Activated CD4-positive, alpha-beta T cell treated with anti-CD3 and anti-CD28 coated beads for 4 hours (primary cell): Measurements from ENCODE around the gene MKLN1.
"Not testable (repeated sequence)": the region's sequence is repeated elsewhere in the genome, so short reads cannot be mapped to it uniquely, and the experiment has no call there.

Experiments
- DNase-seq, 2 donors: peaks; one replicate each; pipeline ENCODE4 v3.0.0-alpha.2; 2020

Gene MKLN1

DNA sequence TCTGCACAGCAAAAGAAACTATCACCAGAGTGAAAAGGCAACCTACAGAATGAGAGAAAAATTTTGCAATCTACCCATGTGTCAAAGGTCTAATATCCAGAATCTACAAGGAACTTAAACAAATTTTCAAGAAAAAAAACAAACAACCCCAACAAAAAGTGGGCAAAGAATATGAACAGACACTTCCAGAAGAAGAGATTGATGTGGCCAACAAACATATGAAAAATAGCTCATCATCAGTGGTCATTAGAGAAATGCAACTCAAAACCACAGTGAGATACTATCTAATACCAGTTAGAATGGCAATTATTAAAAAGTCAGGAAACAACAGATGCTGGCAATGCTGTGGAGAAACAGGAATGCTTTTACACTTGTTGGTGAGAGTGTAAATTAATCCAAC is 7.1 kb upstream of the MKLN1 start:
- no peak for DNase-seq

DNA sequence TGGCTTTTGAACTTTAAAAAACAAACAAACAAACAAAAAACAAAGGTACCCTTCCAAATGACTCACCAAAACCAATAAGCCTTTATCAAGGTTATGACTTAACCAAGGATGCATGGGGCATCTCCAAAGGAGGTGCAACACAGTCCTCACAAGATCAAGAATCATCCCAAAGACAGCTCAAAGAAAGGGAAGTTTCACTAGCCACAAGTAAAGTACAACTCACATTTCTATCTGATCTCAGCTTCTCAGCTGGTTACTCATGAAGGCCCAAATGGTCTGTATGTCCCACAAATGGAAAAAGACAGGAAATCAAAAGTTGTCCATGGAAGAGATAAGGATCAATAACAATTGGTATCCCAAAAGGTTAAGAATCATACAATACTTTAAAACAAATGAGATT is 6.0 kb upstream of the MKLN1 start:
- no peak for DNase-seq

DNA sequence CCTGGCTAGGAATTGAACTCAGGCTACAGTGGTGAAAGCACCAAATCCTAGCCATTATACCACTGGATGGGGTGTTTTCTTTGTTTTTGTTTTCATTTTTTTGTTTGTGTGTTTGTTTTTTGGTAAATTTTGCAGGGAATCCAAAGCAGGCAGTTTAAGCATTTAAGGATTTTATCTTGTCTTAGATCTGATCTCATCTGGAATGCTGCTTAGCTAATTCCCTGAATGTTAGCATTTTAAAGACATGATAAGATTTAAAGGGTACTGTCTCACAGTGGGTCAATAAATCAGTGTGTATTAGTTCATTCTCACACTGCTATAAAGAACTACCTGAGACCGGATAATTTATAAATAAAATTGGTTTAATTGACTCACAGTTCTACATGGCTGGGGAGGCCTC is 5.6 kb upstream of the MKLN1 start:
- DNase-seq = no peak

DNA sequence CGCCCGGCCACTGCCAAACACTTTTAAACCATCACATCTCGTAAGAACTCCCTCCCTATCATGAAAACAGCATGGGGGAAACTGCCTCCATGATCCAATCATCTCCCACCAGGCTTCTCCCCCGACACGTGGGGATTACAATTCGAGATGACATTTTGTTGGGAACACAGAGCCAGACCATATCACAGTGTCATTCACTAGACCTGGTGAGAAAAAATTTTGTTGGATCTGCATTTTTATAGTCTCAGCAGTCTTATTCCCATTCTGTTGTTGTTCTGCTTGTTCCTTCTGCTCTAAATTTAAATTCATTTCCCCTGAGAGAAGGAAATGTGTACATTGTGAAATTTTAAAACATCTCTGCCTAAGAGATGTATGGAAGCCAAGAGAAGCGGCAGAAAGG is 4.8 kb upstream of the MKLN1 start:
- no peak for DNase-seq

DNA sequence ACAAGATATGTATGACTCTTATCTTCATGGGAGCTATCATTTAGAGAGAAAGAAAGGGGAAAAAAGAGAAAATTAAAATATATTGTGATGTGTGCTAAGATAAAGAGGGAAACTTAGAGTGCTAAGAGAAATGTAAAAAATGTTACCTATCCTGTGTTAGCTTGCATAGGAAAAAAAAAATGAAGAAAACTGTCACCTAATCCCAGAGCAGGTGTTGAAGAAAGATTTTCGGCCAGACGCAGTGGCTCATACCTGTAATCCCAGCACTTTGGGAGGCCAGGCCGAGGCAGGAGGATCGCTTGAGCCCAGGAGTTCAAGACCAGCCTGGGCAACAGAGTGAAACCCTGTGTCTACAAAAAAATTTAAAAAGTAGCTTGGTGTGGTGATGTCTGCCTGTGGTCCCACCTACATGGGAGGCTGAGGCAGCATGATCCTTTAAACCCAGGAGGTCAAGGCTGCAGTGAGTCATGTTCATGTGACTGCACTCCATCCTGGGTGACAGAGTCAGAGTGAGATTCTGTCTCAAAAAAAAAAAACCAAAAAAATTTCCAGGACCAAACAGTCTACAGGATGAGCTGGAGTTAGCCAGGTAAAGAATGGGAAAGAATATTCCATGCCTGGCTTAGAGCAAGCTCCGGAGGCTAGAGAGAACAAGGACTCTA is 2.4 kb upstream of the MKLN1 start:
- peak in 1 of 2 donors; percentile 16 for DNase-seq

DNA sequence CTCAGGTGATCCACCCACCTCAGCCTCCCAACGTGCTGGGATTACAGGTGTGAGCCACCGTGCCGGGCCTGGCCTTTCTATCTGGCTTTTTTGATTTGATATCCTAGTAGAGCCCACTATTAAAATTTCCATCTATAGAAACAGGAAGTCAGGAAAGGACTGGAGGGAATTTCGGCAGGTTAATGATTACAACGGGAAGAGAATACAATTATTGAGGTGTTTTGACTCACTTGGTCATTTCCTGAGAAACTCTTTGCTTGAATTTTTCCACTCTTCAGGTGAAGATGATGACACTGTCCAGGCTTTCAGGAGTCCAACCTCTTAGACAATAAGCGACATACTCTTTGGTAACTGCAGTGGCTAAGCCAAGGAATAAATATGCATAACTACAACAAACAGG is 1.1 kb upstream of the MKLN1 start:
- DNase-seq = no peak

DNA sequence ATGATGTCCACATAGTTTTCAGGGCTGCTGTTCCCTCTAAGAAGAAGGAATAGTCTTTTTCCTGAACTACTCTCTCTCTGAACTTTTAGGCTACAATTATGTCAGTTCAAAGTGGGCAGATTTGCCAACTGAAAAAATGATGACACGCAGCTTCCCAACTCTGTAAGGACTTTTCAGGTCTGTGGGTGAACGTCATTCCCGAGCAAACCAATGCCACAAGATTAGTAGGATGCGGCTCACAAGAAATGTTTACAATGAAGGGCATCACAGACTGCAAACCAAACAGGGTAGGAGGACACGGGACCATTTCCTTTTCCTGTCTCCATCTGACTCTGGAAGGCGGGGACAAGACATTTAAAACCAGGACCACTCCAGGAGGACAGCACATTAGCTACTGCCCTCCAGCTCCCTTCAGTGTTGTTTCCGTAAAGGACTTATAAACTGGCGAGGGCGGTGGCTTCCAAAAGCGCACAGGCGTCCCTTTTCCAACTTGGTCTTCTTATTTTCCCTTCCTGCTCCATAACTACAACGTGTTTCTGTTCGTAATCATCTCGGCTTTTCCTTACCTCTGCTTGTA is 539 bp upstream of the MKLN1 start:
- DNase-seq = no peak

DNA sequence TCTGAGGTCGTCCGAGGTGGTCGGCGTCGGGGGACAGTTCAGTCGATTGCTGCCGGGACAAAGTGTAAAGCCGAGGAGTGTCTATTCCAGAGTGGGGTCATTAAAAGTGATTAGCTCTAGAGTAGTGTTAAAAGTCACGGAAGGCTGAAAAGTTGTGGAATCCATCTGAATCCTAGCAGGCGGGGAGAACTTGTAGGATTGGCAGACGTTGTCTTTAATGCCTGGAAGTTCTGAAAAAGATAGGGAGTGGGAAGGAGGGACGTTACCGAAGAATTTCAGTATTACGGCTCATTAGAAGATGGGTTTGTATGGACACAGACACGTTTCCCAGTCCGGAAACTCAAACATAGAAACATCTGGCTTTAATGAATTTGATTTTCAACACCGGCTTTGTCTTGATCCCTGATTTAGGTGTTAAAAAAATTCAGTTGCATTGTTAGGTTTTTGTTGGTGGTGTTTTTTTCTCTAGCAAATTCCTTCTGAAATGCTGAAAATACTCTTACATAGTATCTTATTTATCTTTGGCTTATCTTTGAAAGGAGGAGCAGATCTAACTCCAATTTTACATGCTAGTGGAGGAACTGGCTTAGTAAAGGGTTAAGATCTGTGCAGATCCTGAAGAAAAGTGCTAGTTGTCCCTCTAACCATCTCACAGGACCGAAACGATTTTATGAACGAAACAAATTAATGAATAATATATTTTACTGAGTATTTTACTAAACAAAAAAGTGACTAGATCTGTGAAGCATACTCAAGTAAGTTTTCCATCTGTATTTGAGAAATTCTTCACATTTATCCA is 900 bp downstream of the MKLN1 start:
- DNase-seq = no peak

DNA sequence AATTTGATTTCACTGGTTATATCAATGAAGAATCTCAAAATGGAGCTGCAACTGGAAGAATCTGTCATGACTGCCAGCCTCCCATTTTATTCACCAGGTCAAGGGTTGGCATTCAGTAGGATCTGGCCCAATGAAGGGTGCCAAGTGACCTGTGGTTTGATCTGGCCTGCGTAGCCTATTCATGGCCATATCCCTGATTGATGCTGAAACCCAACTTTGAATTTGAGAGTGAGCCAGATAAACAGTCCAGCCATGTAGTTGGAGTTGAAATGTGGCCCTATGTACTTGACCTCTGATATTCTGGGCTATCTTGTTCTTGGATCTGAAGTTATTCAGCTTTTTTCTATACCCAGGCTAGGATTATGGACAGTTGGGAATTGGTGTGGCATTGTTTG is 1.5 kb downstream of the MKLN1 start:
- DNase-seq = no peak

DNA sequence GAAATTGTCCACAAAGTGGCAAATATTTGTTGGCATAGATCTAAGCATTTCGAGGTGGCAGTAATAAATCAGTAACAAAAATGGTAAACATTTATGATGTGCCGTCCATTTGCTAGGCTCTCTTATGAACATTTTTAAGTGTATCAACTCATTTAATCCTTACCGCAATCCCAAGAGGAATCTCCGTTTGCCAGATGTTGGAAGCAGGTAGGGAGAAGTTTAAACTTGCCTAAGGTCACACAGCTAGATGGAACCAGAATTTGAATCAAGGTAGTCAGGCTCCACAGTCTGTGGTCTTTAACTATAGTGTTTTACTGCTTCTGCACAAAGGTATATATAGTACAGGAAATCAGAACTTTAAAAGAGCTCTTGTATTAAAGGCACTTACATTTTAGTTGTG is 2.6 kb downstream of the MKLN1 start:
- DNase-seq = no peak

DNA sequence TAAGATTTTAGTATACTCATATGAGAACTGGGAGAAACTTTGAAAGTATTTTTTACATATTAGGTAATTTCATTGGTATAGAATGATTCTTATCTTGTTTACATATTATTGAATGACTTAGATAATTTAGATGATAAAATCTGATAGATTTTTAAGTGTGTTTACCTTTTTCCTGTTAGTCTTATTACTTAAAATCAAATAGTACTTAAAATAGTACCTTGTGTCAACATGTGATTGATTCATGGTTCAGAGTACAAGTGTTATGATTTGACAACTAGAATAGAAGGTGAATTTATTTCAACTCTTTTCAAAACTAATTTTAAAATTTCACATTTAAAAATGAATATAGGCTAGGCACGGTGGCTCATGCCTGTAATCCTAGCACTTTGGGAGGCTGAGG is 4.1 kb downstream of the MKLN1 start:
- no peak for DNase-seq

DNA sequence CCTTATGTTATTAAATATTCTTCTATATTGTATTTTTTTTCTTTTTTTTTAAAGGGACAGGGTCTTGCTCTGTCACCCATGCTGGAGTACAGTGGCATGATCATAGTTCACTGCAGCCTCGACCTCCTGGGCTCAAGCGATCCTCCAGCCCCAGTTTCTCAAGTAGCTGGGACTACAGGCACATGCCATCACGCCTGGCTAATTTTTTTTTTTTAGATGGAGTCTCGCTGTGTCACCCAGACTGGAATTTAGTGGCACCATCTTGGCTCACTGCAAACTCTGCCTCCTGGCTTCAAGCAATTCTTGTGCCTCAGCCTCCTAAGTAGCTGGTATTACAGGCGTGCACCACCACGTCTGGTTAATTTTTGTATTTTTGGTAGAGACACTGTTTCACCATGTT is 5.1 kb downstream of the MKLN1 start:
- not testable (repeated sequence) for DNase-seq

DNA sequence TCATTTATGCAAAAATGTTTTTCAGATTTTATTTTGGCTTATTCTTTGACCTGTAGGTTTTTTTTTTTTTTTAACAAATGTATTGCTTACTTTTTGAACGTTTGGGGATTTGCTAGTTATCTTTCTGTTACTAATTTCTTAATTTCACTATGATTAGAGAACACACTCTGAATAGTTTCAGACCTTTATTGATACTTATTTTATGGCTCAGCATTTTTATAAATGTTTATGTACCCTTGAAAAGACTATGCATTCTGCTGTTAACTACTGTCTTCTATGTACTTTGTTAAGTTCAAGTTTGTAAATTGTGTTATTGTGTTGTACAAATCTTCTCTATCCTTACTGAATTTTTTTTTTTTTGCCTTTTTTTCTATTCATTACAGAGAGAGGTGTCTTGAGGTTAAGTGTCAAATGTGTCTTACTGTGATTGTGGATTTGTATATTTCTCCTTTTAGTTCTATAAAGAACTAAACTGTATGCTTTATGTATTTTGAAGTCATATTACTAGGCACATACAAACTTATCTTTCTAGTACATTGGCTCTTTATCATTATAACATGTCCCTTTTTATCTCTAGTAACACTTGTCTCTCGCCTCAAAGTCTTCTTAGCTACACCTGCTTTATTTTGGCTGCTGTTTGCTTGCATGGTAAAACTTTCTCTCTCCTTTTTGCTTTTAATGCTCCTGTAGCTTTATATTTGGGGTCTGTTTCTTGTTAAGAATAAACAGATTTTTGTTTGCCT is 8.1 kb downstream of the MKLN1 start:
- DNase-seq = no peak

DNA sequence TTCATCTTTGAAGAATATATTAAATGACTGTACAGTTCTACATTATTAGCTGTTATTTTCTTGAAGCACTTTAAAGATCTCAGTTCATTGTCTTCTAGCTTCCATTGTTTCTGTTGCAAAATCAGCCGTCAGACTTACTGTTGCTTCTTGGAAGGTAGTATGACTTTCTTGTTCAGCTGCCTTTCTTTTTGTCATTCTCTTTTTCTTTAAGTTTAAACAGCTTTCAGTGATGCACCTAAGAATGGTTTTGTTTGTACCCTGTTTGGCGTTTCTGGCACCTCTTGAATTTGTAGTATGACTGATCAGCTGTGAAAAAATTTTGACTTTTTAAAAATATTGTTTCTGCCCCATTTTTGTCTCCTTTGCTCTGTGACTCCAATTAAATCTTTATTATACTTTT is 9.3 kb downstream of the MKLN1 start:
- DNase-seq = no peak

DNA sequence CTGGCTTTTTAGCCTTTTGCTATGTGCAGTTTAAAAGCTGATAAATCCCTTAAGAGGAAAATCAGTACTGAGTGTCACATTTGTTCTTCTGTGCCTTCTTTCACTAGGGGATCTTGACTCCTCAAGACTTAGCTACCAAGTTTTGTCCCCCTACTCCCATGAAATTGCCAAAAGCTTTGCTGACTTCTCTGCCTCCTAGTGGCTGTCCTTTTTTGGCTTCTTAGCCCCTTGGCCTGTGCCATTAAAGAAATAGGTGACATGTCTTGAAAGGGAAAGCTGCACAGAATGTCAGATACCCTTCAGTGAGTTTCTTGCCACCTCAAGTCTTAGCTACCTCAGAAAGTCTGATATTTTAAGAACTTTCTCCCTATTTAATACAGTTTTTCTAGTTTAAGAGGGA is 10.5 kb downstream of the MKLN1 start:
- no peak for DNase-seq

DNA sequence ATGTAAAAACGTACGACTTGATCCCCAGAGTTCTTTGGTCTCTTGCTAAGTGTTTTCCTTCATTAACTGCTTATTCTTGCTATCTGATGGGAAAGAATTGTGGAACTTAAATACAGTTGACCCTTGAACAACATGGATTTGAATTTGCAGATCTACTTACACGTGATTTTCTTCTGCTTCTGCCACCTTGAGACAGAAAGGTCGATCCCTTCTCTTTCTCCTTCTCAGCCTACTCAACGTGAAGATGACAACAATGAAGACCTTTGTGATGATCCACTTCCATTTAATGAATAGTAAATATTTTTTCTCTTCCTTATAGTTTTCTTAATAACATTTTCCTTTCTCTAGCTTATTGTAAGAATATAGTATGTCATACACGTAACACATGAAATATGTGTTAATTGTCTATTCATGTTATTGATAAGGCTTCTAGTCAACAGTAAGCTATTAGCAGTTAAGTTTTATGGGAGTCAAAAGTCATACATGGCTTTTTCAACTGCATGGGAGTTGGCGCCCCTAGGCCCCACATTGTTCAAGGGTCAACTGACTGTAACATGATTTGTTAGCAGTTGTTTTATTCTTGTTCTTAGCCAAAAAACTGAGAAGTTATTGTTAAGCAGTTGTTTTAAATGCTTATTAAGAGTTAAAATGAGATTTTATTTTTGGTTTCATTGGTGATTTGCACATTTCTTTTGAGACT is 11.2 kb downstream of the MKLN1 start:
- DNase-seq = no peak

DNA sequence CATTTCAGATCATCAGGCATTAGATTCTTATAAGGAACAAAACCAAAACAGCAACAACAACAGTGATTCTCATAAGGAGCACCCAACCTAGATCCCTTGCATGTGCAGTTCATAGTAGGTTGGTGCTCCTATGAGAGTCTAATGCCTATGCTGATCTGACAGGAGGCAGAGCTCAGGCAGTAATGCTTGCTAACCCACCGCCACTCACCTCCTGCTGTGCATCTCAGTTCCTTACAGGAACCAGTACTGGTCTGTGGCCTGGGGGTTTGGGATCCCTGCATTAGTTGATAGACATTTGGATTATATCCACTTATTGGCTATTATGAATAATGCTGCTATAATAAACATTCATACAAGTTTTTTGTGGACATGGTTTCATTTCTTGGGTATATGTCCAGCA is 14.0 kb downstream of the MKLN1 start:
- no peak for DNase-seq

DNA sequence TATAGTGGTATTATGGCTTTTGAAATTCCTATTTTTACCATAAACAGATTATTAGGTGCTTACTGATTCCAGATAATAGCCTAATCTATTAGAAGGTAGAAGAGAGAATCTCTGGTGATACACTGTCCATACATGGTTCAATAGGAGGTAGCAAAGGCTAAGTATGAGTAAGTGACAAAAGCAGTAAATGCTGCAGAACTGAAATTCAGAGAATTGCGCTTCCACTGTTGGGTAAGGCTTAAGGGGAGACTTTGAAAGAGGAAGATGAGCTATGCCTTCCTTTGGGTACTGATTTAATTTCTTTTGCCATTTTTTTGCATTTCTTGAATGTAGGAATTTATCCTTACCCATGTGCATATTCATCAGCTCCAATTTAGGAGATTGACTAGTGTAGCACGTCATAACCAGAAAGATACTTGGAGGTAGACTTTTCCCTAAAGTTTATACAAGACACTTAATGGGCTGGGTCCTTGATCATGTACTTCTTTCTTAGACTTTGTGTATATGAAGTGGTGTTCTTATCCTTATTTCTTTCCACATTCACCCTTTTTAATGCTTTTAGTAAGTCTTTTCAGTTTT is 15.3 kb downstream of the MKLN1 start:
- no peak for DNase-seq

DNA sequence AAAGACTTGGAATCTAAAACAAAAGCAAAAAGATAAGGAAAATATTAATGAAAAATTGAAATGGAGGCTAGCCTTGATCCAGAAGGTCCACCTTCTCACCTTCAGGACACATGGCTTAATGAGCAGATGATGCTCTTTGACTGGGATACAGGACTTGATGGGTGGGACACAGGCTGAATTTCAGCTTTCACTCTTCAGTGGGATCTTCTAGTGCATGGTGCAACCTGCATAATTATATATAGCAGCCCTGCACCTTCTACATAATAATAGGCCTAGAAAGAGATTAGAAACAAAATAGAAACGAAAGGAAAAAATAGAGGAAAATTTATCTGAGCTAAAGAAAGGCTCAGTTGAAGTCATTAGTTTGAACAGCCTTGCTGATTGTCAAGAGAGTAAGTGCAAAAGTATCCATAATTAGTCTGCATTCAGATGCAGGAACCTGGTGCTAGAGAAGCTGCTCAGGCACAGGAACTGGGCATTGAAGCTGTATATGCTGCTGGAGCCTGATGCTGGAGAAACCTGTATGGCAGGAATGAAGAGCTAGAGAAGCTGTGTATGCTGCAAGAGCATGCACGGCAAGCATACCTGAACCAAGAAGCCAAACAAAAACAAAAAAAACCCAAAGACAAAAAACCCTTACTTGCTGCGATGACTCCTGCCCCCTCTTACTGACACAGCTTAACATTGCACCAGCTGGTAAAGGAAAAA is 19.4 kb downstream of the MKLN1 start:
- no peak for DNase-seq

DNA sequence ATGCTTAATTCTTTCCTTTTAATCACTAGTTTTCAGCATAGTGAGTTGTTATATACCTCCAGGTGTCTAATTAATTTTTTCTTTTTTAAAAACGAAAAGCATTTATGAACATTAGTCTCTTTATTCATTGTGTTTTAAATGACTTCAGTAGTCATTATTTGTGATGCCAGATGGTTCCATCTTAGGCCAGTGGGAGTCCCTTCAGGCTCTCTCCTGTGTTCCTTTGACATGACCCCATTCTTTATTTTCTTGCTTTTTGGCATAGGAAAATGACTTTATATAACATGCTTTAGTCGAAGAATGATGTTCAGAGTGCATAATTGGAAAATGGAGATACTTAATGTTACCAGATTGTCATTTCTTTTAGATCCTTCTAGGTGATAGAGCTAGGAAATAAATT is 24.4 kb downstream of the MKLN1 start:
- no peak for DNase-seq

DNA sequence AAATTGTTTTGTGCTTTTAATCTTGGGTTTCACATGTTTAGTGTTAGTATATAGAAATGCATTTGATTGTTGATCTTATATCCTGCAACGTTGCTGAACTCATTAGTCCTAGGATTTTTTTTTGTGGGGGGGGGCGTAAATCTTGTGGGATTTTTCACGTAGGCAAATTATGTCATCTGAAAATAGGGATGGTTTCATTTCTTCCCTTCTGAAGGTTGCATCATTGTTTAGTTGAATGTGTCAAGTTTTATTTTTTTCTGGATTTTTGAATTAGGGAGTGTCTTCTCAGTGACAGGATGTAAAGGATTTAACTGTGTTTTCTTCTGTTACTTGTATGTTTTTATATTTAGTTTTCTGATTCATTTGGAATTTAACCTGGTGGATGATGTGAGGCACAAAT is 26.7 kb downstream of the MKLN1 start:
- DNase-seq = no peak
